ENCODE measurements around the gene OR2L3.

OR2L3 gene

GRCh38 chr1:248015803-248016202 lies 30.8 kb upstream of the OR2L3 start:
- H3K4me3 ChIP-seq = no peak overlapping the region
- no peaks in the 10 kb centered on the region for H3K27me3 ChIP-seq
- intact Hi-C loops (cut with DNase I; ENCODE audit: low total_unique reads) = no loop called here
- TF ChIP-seq CTCF (IDR thresholded peaks at IDR 0.05) = no peak
- no peak overlapping the region for H3K27ac ChIP-seq
- H3K36me3 ChIP-seq = no peaks in the 10 kb centered on the region
- H3K9me3 ChIP-seq = peaks cover 0 to 5% (median 2%) of the 10 kb centered on the region in 3 donors
- no peaks in the 10 kb centered on the region for H3K4me1 ChIP-seq
- no peak for DNase-seq

GRCh38 chr1:248029770-248030169 lies 16.9 kb upstream of the OR2L3 start, which contains the start of gene OR2L2:
OR2L2 (plus strand) TSS chr1:248030070; CDS start chr1:248038268, 8,198 bp downstream.
- Histone ChIP-seq H3K27ac (no peak within 1 kb of the TSS), H3K36me3 (no peaks in the 10 kb centered on the region), H3K4me3 (no peak within 1 kb of the TSS), H3K27me3 (no peaks in the 10 kb centered on the region), H3K4me1 (no peaks in the 10 kb centered on the region), H3K9me3 (peaks cover 0 to 21% (median 6%) of the 10 kb centered on the region in 3 donors)
- TF ChIP-seq CTCF (IDR thresholded peaks at IDR 0.05) = no peak
- no peak for DNase-seq
- intact Hi-C loops (cut with DNase I; ENCODE audit: low total_unique reads) = no loop called here

- DNase-seq = no peak
- Histone ChIP-seq H3K4me1 (no peaks in the 10 kb centered on the region), H3K4me3 (no peak overlapping the region), H3K9me3 (no peaks in the 10 kb centered on the region), H3K36me3 (no peaks in the 10 kb centered on the region), H3K27me3 (no peaks in the 10 kb centered on the region), H3K27ac (no peak overlapping the region)
- TF ChIP-seq CTCF (IDR thresholded peaks at IDR 0.05) = no peak
- intact Hi-C loops (cut with DNase I; ENCODE audit: low total_unique reads) = no loop called here
Measured at GRCh38 chr1:248045209-248045608, 1.4 kb upstream of the OR2L3 start.

- no peaks in the 10 kb centered on the region for H3K27me3 ChIP-seq
- no peaks in the 10 kb centered on the region for H3K9me3 ChIP-seq
- no peaks in the 10 kb centered on the region for H3K4me1 ChIP-seq
- intact Hi-C loops (cut with DNase I; ENCODE audit: low total_unique reads) = no loop called here
- H3K36me3 ChIP-seq = no peaks in the 10 kb centered on the region
- H3K27ac ChIP-seq = no peak overlapping the region
- no peak for TF ChIP-seq CTCF (IDR thresholded peaks at IDR 0.05)
- DNase-seq = no peak
- no peak overlapping the region for H3K4me3 ChIP-seq
Measured at GRCh38 chr1:248047008-248047407, 372 bp downstream of the OR2L3 start.

- Histone ChIP-seq H3K4me1 (no peaks in the 10 kb centered on the region), H3K9me3 (no peaks in the 10 kb centered on the region), H3K36me3 (no peaks in the 10 kb centered on the region), H3K27ac (no peak overlapping the region), H3K27me3 (no peaks in the 10 kb centered on the region), H3K4me3 (no peak overlapping the region)
- intact Hi-C loops (cut with DNase I; ENCODE audit: low total_unique reads) = no loop called here
- no peak for TF ChIP-seq CTCF (IDR thresholded peaks at IDR 0.05)
- no peak for DNase-seq
Measured at GRCh38 chr1:248054671-248055070, 8.0 kb downstream of the OR2L3 start.

GRCh38 chr1:248055261-248055660 lies 8.6 kb downstream of the OR2L3 start:
- intact Hi-C loops (cut with DNase I; ENCODE audit: low total_unique reads) = no loop called here
- TF ChIP-seq CTCF (IDR thresholded peaks at IDR 0.05) = no peak
- Histone ChIP-seq H3K27ac (no peak overlapping the region), H3K4me1 (no peaks in the 10 kb centered on the region), H3K36me3 (no peaks in the 10 kb centered on the region), H3K4me3 (no peak overlapping the region), H3K27me3 (no peaks in the 10 kb centered on the region), H3K9me3 (no peaks in the 10 kb centered on the region)
- no peak for DNase-seq
